Osteocyte (in vitro differentiated cells): ENCODE data around the gene NFAT5. TPM values are rescaled to one million over a fixed set of nuclear protein-coding genes. Genes with fewer than 3 reads are reported as not detected.
"Not testable (repeated sequence)": the region's sequence is repeated elsewhere in the genome, so short reads cannot be mapped to it uniquely, and the experiment has no call there.

Experiments
- DNase-seq: peaks from one replicate; pipeline ENCODE4 v3.0.0; 2021; ENCODE audit warnings: mixed read lengths; ENCODE audit not compliant: unreplicated experiment; ENCODE audit errors: extremely low spot score
- H3K27ac Mint-ChIP-seq: one replicate; pipeline ENCODE4 v1.8.0; 2021; ENCODE audit warnings: mild to moderate bottlenecking, mixed read lengths; ENCODE audit not compliant: unreplicated experiment
- H3K27me3 Mint-ChIP-seq: one replicate; pipeline ENCODE4 v1.8.0; 2021; ENCODE audit warnings: mixed read lengths; ENCODE audit not compliant: unreplicated experiment
- H3K36me3 Mint-ChIP-seq: one replicate; pipeline ENCODE4 v1.8.0; 2021; ENCODE audit warnings: mixed read lengths; ENCODE audit not compliant: unreplicated experiment
- H3K4me1 Mint-ChIP-seq: one replicate; pipeline ENCODE4 v1.8.0; 2021; ENCODE audit warnings: mixed read lengths; ENCODE audit not compliant: unreplicated experiment
- H3K4me3 Mint-ChIP-seq: one replicate; pipeline ENCODE4 v1.8.0; 2021; ENCODE audit warnings: mild to moderate bottlenecking, moderate library complexity, mixed read lengths; ENCODE audit not compliant: unreplicated experiment
- H3K9me3 Mint-ChIP-seq: one replicate; pipeline ENCODE4 v1.8.0; 2021; ENCODE audit warnings: mixed read lengths; ENCODE audit not compliant: unreplicated experiment
- total RNA-seq: library from RNA; stranded (reverse); gene quantifications from 2 replicates; pipeline ENCODE4 v1.2.1, GENCODE V29; 2021
- TF ChIP-seq, protein P1 (sequence below): fragments of 200-600 bp; sonication (generic); IDR thresholded peaks from 2 replicates; pipeline ENCODE4 v1.5.0; 2021; ENCODE audit warnings: antibody characterized with exemption, mild to moderate bottlenecking, moderate library complexity

The NFAT5 gene
- total RNA-seq, 1 donor from 2014 or later: 55.0 TPM

GRCh38 chr16:69568676-69569075 is 2.9 kb downstream of the NFAT5 start:
- DNase-seq: no peak
- no peaks in the 10 kb centered on the region for H3K27me3 Mint-ChIP-seq
- peak overlapping the region; percentile 87 for H3K4me3 Mint-ChIP-seq
- no peak overlapping the region for H3K27ac Mint-ChIP-seq
- no peaks in the 10 kb centered on the region for H3K9me3 Mint-ChIP-seq
- peaks cover 42% of the 10 kb centered on the region for H3K4me1 Mint-ChIP-seq
- TF ChIP-seq, protein P1, sequence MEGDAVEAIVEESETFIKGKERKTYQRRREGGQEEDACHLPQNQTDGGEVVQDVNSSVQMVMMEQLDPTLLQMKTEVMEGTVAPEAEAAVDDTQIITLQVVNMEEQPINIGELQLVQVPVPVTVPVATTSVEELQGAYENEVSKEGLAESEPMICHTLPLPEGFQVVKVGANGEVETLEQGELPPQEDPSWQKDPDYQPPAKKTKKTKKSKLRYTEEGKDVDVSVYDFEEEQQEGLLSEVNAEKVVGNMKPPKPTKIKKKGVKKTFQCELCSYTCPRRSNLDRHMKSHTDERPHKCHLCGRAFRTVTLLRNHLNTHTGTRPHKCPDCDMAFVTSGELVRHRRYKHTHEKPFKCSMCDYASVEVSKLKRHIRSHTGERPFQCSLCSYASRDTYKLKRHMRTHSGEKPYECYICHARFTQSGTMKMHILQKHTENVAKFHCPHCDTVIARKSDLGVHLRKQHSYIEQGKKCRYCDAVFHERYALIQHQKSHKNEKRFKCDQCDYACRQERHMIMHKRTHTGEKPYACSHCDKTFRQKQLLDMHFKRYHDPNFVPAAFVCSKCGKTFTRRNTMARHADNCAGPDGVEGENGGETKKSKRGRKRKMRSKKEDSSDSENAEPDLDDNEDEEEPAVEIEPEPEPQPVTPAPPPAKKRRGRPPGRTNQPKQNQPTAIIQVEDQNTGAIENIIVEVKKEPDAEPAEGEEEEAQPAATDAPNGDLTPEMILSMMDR: no peak
- peaks cover 14% of the 10 kb centered on the region for H3K36me3 Mint-ChIP-seq

DNA sequence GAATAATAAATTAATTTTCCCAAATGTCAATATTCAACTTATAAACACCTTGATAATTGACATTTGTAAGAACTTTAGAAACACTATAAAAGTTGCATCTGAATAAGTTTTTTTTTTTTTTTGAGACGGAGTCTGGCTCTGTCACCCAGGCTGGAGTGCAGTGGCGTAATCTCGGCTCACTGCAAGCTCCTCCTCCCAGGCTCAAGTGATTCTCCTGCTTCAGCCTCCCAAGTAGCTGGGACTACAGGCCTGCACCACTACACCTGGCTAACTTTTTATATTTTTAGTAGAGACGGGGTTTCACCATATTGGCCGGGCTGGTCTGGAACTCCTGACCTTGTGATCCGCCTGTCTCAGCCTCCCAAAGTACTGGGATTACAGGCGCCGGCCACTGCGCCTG is 13.0 kb downstream of the NFAT5 start:
- not testable (repeated sequence) for DNase-seq, H3K27me3 Mint-ChIP-seq, H3K4me3 Mint-ChIP-seq, H3K9me3 Mint-ChIP-seq, H3K27ac Mint-ChIP-seq
- Mint-ChIP-seq H3K36me3 (peaks cover 16% of the 10 kb centered on the region), H3K4me1 (peaks cover 13% of the 10 kb centered on the region)

- TF ChIP-seq, protein P1: no peak
- no peak overlapping the region for H3K27ac Mint-ChIP-seq
- peaks cover 14% of the 10 kb centered on the region for H3K36me3 Mint-ChIP-seq
- H3K4me3 Mint-ChIP-seq: no peak overlapping the region
- H3K9me3 Mint-ChIP-seq: no peaks in the 10 kb centered on the region
- H3K27me3 Mint-ChIP-seq: no peaks in the 10 kb centered on the region
- peaks cover 13% of the 10 kb centered on the region for H3K4me1 Mint-ChIP-seq
- no peak for DNase-seq
Measured at GRCh38 chr16:69579783-69580481, 14.2 kb downstream of the NFAT5 start.

- Mint-ChIP-seq H3K27ac (no peak overlapping the region), H3K36me3 (peaks cover 17% of the 10 kb centered on the region), H3K27me3 (no peaks in the 10 kb centered on the region), H3K4me1 (peaks cover 15% of the 10 kb centered on the region), H3K9me3 (no peaks in the 10 kb centered on the region), H3K4me3 (no peak overlapping the region)
- TF ChIP-seq, protein P1: no peak
- DNase-seq: no peak
Measured at GRCh38 chr16:69581297-69581696, 15.5 kb downstream of the NFAT5 start.

DNA sequence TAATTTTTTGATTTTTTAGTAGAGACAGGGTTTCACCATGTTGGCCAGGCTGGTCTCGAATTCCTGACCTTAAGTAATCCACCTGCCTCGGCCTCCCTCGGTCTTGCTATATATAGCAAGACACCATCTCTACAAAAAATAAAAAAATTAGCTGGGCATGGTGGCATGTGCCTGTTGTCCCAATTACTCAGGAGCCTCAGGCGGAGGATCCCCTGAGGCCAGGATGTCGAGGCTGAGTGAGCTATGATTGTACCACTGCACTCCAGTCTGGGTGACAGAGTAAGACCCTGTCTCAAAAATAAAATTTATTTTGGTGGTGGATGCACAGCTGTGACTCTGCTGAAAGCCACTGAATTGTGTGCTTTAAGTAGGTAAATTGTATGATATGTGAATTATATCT is 18.7 kb downstream of the NFAT5 start:
- Mint-ChIP-seq H3K4me1 (peaks cover 14% of the 10 kb centered on the region), H3K36me3 (peaks cover 23% of the 10 kb centered on the region)
- DNase-seq, H3K27me3 Mint-ChIP-seq, H3K27ac Mint-ChIP-seq, H3K4me3 Mint-ChIP-seq, H3K9me3 Mint-ChIP-seq: not testable (repeated sequence)

- TF ChIP-seq, protein P1: no peak
- H3K9me3 Mint-ChIP-seq: no peaks in the 10 kb centered on the region
- DNase-seq: no peak
- H3K4me1 Mint-ChIP-seq: peaks cover 24% of the 10 kb centered on the region
- no peaks in the 10 kb centered on the region for H3K27me3 Mint-ChIP-seq
- H3K4me3 Mint-ChIP-seq: no peak overlapping the region
- peak overlapping the region; percentile 31 for H3K27ac Mint-ChIP-seq
- H3K36me3 Mint-ChIP-seq: peaks cover 13% of the 10 kb centered on the region
Measured at GRCh38 chr16:69589434-69590269, 23.9 kb downstream of the NFAT5 start.
